Measurements from ENCODE around the gene MAPK11. TPM values are rescaled to one million over a fixed set of nuclear protein-coding genes. Genes with fewer than 3 reads are reported as not detected.
A peak's percentile ranks its signal among the peaks of the same experiment; 100 is the strongest.

The MAPK11 gene
- total RNA-seq, 1 donor from 2014 or later: 8.4 TPM

GRCh38 chr22:50271519-50271970 is 1.4 kb upstream of the MAPK11 start:
- TF ChIP-seq, protein P1, sequence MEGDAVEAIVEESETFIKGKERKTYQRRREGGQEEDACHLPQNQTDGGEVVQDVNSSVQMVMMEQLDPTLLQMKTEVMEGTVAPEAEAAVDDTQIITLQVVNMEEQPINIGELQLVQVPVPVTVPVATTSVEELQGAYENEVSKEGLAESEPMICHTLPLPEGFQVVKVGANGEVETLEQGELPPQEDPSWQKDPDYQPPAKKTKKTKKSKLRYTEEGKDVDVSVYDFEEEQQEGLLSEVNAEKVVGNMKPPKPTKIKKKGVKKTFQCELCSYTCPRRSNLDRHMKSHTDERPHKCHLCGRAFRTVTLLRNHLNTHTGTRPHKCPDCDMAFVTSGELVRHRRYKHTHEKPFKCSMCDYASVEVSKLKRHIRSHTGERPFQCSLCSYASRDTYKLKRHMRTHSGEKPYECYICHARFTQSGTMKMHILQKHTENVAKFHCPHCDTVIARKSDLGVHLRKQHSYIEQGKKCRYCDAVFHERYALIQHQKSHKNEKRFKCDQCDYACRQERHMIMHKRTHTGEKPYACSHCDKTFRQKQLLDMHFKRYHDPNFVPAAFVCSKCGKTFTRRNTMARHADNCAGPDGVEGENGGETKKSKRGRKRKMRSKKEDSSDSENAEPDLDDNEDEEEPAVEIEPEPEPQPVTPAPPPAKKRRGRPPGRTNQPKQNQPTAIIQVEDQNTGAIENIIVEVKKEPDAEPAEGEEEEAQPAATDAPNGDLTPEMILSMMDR (conservative IDR thresholded peaks at IDR 0.05; ENCODE audit: low read depth, low read length): peak; percentile 22
- peak overlapping the region; percentile 65 for H3K4me3 ChIP-seq (ENCODE audit: low read depth, low read length)
- DNase-seq (ENCODE audit: low read depth): no peak

GRCh38 chr22:50270666-50271394 is 650 bp upstream of the MAPK11 start:
- H3K4me3 ChIP-seq (ENCODE audit: low read depth, low read length): peak overlapping the region; percentile 65
- TF ChIP-seq, protein P1 (conservative IDR thresholded peaks at IDR 0.05; ENCODE audit: low read depth, low read length): no peak
- no peak for DNase-seq (ENCODE audit: low read depth)

DNA sequence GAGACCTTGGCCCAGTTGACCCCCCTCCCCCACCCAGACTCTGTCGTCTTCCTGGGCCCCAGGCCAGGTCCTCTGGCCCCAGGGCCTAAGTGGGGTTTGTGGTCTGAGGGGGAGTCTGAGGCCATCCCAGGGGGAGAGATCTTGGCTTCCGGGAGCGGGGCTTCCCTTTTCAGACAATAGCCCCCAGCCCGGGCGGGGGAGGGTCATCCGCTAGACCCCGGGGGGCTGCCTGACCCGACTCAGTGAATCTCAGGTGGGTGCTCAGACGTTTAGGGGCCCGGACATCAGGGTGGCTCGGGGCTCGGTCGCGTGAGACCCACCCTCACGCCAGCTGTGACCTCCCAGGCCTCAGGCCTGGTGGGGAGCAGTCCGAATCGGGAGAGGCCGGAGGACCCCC is 609 bp downstream of the MAPK11 start:
- DNase-seq (ENCODE audit: low read depth): no peak
- TF ChIP-seq, protein P1 (conservative IDR thresholded peaks at IDR 0.05; ENCODE audit: low read depth, low read length): no peak

GRCh38 chr22:50268655-50269113 is 1.5 kb downstream of the MAPK11 start:
- TF ChIP-seq, protein P1 (conservative IDR thresholded peaks at IDR 0.05; ENCODE audit: low read depth, low read length): no peak
- no peak overlapping the region for H3K4me3 ChIP-seq (ENCODE audit: low read depth, low read length)
- no peak for DNase-seq (ENCODE audit: low read depth)

More for the DNA sequence above, 609 bp downstream of the MAPK11 start:
- peak overlapping the region; percentile 48 for H3K4me3 ChIP-seq (ENCODE audit: low read depth, low read length)

DNA sequence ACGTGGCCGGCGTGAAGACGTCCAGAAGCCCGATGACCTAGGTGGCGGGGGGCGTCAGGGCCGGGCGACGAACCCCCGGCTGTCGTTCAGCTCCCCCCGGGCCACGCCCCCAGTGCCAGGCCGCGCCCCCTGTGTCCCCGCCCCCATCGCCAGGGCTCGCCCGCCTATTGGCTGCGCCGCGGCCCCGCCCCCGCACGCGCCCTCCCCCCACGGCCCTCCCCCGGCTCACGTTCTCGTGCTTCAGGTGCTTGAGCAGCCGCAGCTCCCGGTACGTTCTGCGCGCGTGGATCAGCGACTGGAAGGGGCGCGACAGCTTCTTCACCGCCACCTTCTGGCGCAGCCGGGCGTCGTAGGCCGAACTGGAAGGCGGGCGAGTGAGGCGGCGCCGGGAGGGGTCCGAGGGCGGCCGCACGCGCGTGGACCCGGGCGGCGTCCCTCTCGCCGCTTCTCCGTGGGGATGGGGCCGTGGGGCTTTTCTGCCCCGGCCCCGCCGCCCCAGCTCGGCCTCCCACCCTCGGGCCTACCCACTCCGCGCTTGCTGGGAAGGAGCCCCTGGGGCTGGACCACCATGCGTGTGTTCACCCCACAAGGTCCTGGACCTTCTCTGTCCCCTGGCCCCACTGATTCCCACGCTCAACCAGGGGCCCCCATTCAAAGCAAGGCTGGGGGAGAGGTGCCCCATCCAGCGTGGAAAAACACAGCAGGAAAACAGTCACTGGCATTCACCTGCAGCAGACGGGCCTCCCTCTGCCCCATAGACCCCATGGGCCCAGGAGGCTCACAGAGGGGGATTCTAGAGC is 2.4 kb downstream of the MAPK11 start:
- peak overlapping the region; percentile 35 for H3K4me3 ChIP-seq (ENCODE audit: low read depth, low read length)
- DNase-seq (ENCODE audit: low read depth): no peak
- TF ChIP-seq, protein P1 (conservative IDR thresholded peaks at IDR 0.05; ENCODE audit: low read depth, low read length): peak; percentile 32

- DNase-seq (ENCODE audit: low read depth): no peak
- H3K4me3 ChIP-seq (ENCODE audit: low read depth, low read length): no peak overlapping the region
- TF ChIP-seq, protein P1 (conservative IDR thresholded peaks at IDR 0.05; ENCODE audit: low read depth, low read length): no peak
Observed at GRCh38 chr22:50266994-50267393, 3.2 kb downstream of the MAPK11 start.
